HEK293 (cell line): Measurements from ENCODE around the gene CYTH4.

ENCODE experiments used
- KLF9 ChIP-seq: fragments of 450-650 bp; formaldehyde crosslinking; IDR thresholded peaks from 2 replicates; pipeline ENCODE4 v1.5.1; 2016; ENCODE audit warnings: missing biosample characterization, missing genetic modification characterization, low read depth
- TCF7L2 ChIP-seq: IDR thresholded peaks from 2 replicates; pipeline ENCODE4 v1.6.1; 2011; ENCODE audit warnings: low read depth, mild to moderate bottlenecking, inconsistent platforms, low read length, moderate library complexity, borderline replicate concordance
- ZBTB44 ChIP-seq: fragments of 450-650 bp; IDR thresholded peaks from 2 replicates; pipeline ENCODE4 v1.5.1; 2018; ENCODE audit warnings: missing biosample characterization, mild to moderate bottlenecking, missing genetic modification characterization
- ZFP41 ChIP-seq: fragments of 450-650 bp; formaldehyde crosslinking; IDR thresholded peaks from 2 replicates; pipeline ENCODE4 v1.5.1; 2016; ENCODE audit warnings: missing biosample characterization, missing genetic modification characterization, borderline replicate concordance

- no peak for TF ChIP-seq ZFP41
- no peak for TF ChIP-seq KLF9 (tag by site-specific recombination)
- TF ChIP-seq TCF7L2: no peak
- TF ChIP-seq ZBTB44 (tag by site-specific recombination): no peak
Measured at GRCh38 chr22:37346505-37346895, 64.2 kb downstream of the CYTH4 start.
